Activated CD4-positive, alpha-beta memory T cell treated with anti-CD3 and anti-CD28 coated beads, Interleukin-2, amount 10 ng/mL, durations not matched to agents 7 days and 5 days (primary cell): ENCODE data around the gene AIDA. TPM values are rescaled to one million over a fixed set of nuclear protein-coding genes. Genes with fewer than 3 reads are reported as not detected.

Source experiments
- CTCF ChIA-PET: fragments of 350-600 bp; sonication (Branson Sonifier 250); formaldehyde crosslinking; loops from one replicate; lab custom pipeline; 2021; ENCODE audit warnings: antibody characterized with exemption, inconsistent platforms; lab: Charles Lee
- POLR2A ChIA-PET: fragments of 350-600 bp; sonication (Branson Sonifier 250); formaldehyde crosslinking; loops from one replicate; lab custom pipeline; 2021; ENCODE audit warnings: antibody characterized with exemption; lab: Charles Lee
- DNase-seq: peaks from one replicate; pipeline ENCODE4 v3.0.0-alpha.2; 2020
- H3K27ac Mint-ChIP-seq: one replicate; pipeline ENCODE4 v1.8.0; 2021; ENCODE audit warnings: mild to moderate bottlenecking, mixed read lengths
- H3K27me3 Mint-ChIP-seq: one replicate; pipeline ENCODE4 v1.8.0; 2021; ENCODE audit warnings: mixed read lengths
- H3K36me3 Mint-ChIP-seq: one replicate; pipeline ENCODE4 v1.8.0; 2021; ENCODE audit warnings: low read depth, mixed read lengths
- H3K4me1 Mint-ChIP-seq: one replicate; pipeline ENCODE4 v1.8.0; 2021; ENCODE audit warnings: mixed read lengths
- H3K4me3 Mint-ChIP-seq: one replicate; pipeline ENCODE4 v1.8.0; 2021; ENCODE audit warnings: mild to moderate bottlenecking, mixed read lengths
- H3K9me3 Mint-ChIP-seq: one replicate; pipeline ENCODE4 v1.8.0; 2021; ENCODE audit warnings: mixed read lengths
- total RNA-seq, 2 experiments: library from RNA; stranded (reverse); gene quantifications; one replicate each; pipeline ENCODE4 v1.2.3, GENCODE V29; 2021

AIDA gene
- total RNA-seq, 2 experiments from 2014 or later, result 70.2 to 72.5 TPM

DNA sequence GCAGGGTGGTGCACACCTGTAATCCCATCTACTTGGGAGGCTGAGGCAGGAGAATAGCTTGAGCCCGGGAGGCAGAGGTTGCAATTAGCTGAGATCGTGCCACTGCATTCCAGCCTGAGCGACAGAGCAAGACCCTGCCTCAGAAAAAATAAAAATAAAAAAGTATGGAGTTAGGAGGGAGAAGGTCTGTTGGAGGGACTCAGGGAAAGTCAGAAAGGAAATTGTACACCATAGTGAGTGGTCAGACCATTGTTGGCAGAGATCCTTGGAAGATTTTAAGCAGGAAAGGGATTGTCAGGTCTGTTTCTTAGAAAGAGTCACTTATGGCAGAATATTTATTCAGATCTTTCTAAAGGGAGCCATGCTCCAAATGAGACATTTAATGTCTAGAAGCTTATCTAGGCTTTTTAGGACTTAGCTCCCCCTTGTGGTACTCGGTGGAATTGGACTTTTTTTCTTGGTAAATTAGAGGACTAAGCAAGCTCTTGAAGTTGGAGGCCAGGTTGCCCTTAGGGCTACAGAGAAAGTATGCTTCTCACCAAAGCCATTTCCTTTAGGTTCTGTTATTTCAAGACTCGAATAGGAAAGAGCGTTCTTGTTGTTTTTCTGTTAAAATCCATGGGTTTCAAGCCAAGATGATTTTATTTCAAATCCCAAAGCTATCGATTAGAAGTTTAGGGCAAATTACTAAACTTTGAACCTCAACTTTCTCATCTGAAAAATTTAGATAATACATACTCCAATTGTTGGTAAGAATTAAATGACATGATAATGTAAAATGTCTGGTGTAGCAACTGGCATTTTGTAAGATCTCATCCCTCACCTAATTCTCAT lies 77.9 kb downstream of the AIDA start:
- Mint-ChIP-seq H3K36me3 (peaks cover 25% of the 10 kb centered on the region), H3K4me1 (peaks cover 7% of the 10 kb centered on the region), H3K27me3 (no peaks in the 10 kb centered on the region), H3K27ac (no peak overlapping the region), H3K4me3 (no peak overlapping the region), H3K9me3 (no peaks in the 10 kb centered on the region)
- ChIA-PET POLR2A (interaction anchor here (0.6 to 2.1 kb wide), 6 partner anchors 10 to 169 kb away, joined by 3 to 20 read pairs (median 4); no protein-coding TSS in a partner anchor), CTCF (interaction anchor here (0.6 to 3.6 kb wide), 23 partner anchors 9 to 201 kb away, joined by 3 to 58 read pairs (median 5); partner anchors contain the start of genes AIDA, BROX and TAF1A)
- DNase-seq, result peak; percentile 62

DNA sequence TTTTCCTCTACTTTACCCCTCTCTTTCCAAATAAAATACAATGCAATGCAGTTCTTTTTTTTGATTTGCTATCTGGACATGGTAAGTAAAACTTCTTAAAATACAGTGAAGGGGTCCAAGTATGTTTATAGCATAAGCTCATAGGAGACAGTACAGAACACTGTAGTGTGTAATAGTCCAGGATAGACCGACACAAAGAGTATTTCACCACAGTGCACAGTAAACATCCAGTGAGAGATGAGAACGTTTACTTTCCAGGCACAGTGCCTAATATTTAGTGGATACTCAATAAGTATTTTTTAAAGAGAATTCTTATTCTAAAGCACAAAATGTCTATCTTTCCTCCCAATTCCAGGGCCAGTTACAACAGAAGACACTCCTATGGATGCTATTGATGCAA lies 79.5 kb downstream of the AIDA start:
- ChIA-PET POLR2A (no interaction called here), CTCF (interaction anchor here (1.0 to 3.2 kb wide), 3 partner anchors 9 to 43 kb away, joined by 3 to 34 read pairs (median 20); partner anchors contain the start of gene TAF1A)
- DNase-seq, result no peak
- peaks cover 29% of the 10 kb centered on the region for H3K36me3 Mint-ChIP-seq
- H3K4me3 Mint-ChIP-seq, result no peak overlapping the region
- H3K27me3 Mint-ChIP-seq, result no peaks in the 10 kb centered on the region
- no peaks in the 10 kb centered on the region for H3K9me3 Mint-ChIP-seq
- peaks cover 7% of the 10 kb centered on the region for H3K4me1 Mint-ChIP-seq
- H3K27ac Mint-ChIP-seq, result no peak overlapping the region

GRCh38 chr1:222631611-222632208 lies 80.6 kb downstream of the AIDA start:
- DNase-seq, result no peak
- no peak overlapping the region for H3K4me3 Mint-ChIP-seq
- H3K27me3 Mint-ChIP-seq, result no peaks in the 10 kb centered on the region
- H3K27ac Mint-ChIP-seq, result no peak overlapping the region
- peaks cover 35% of the 10 kb centered on the region for H3K36me3 Mint-ChIP-seq
- ChIA-PET POLR2A (no interaction called here), CTCF (interaction anchor here (3.2 kb wide), 1 partner anchor 11 kb away, joined by 34 read pairs; no protein-coding TSS in a partner anchor)
- peaks cover 7% of the 10 kb centered on the region for H3K4me1 Mint-ChIP-seq
- H3K9me3 Mint-ChIP-seq, result no peaks in the 10 kb centered on the region

DNA sequence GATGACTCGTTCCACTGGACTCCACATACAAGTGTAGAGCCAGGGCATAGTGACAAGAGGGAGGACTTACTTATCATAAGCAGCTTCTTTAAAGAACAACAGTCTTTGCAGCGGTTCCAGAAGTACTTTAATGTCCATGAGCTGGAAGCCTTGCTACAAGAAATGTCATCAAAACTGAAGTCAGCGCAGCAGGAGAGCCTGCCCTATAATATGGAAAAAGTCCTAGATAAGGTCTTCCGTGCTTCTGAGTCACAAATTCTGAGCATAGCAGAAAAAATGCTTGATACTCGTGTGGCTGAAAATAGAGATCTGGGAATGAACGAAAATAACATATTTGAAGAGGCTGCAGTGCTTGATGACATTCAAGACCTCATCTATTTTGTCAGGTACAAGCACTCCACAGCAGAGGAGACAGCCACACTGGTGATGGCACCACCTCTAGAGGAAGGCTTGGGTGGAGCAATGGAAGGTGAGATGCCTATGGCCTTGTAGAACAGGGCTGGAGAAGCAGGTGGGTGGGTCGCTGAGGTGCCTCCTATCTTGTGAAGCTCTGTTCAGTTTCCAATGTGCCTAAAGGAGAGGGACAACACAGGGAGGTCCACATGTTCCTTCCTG lies 82.3 kb downstream of the AIDA start:
- H3K36me3 Mint-ChIP-seq, result peaks cover 35% of the 10 kb centered on the region
- H3K27ac Mint-ChIP-seq, result no peak overlapping the region
- CTCF ChIA-PET, result no interaction called here
- H3K4me3 Mint-ChIP-seq, result no peak overlapping the region
- DNase-seq, result no peak
- POLR2A ChIA-PET, result interaction anchor here (0.7 kb wide), 1 partner anchor 11 kb away, joined by 3 read pairs; no protein-coding TSS in a partner anchor
- peaks cover 7% of the 10 kb centered on the region for H3K4me1 Mint-ChIP-seq
- no peaks in the 10 kb centered on the region for H3K27me3 Mint-ChIP-seq
- no peaks in the 10 kb centered on the region for H3K9me3 Mint-ChIP-seq

DNA sequence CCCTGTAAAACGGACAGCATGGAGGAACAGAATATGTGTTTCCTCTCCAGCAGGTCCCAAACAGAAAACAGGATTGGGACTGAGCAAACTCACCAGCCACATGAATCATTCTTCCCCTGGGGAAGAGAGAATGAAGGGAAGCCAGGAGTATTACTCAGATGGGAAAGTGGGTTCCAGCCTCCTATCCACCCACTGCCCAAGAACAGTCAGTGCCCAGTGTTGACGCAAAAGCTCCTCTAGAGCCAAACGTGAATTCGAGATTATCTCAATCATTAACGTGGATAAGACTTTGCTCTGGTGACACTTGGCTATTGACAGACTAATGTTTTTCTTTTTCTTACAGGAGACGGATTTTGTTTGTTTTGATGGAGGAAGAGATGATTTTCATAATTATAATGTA lies 85.1 kb downstream of the AIDA start:
- POLR2A ChIA-PET, result interaction anchor here (1.0 kb wide), 1 partner anchor 13 kb away, joined by 3 read pairs; no protein-coding TSS in a partner anchor
- H3K9me3 Mint-ChIP-seq, result no peaks in the 10 kb centered on the region
- no peaks in the 10 kb centered on the region for H3K27me3 Mint-ChIP-seq
- DNase-seq, result no peak
- CTCF ChIA-PET, result no interaction called here
- peaks cover 38% of the 10 kb centered on the region for H3K36me3 Mint-ChIP-seq
- no peak overlapping the region for H3K27ac Mint-ChIP-seq
- no peak overlapping the region for H3K4me3 Mint-ChIP-seq
- H3K4me1 Mint-ChIP-seq, result no peaks in the 10 kb centered on the region

DNA sequence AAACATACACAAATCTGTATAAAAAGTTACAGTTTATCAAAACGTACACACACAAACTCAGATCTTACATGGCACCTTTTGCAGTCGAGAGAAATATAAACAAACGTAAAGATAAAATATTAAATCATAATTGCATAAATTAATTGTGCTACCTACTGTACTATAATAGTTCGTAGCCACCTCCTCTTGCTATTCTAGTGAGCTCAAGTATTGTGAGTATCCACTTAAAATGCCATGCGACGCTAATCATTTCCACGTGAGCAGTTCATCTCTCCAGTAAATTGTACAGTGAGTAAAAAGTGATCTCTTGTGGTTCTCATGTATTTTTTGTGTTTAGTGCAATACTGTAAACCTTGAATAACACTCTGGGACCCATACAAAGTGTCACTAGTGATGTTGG lies 88.1 kb downstream of the AIDA start:
- peaks cover 13% of the 10 kb centered on the region for H3K4me1 Mint-ChIP-seq
- POLR2A ChIA-PET, result no interaction called here

DNA sequence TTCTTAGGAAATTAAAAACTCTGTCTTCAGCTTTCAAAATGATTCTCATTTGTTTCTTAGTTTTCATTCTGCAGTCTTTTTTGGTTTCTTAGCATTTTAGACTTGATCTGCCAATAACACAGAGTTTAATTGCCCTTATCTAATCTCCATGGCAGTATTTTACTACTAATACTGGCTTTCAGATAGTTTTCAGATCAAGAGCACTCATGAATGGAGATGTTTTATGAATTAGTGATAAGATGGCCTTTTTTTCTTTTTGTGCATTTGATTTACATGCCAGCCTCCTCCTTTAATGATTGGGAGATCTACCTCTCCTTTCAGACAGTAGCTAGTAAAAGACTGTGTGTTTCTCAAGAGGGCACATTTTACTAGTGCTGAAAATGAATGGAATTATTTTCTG lies 88.8 kb downstream of the AIDA start:
- POLR2A ChIA-PET, result no interaction called here
- H3K36me3 Mint-ChIP-seq, result peaks cover 34% of the 10 kb centered on the region

More for the DNA sequence above, 88.1 kb downstream of the AIDA start:
- peaks cover 36% of the 10 kb centered on the region for H3K36me3 Mint-ChIP-seq
- no peak overlapping the region for H3K27ac Mint-ChIP-seq
- no peak overlapping the region for H3K4me3 Mint-ChIP-seq
- DNase-seq, result no peak
- CTCF ChIA-PET, result interaction anchor here (0.7 to 2.4 kb wide), 3 partner anchors 10 to 170 kb away, joined by 3 to 10 read pairs (median 4); no protein-coding TSS in a partner anchor
- no peaks in the 10 kb centered on the region for H3K9me3 Mint-ChIP-seq
- no peaks in the 10 kb centered on the region for H3K27me3 Mint-ChIP-seq

GRCh38 chr1:222622765-222623164 lies 89.5 kb downstream of the AIDA start:
- POLR2A ChIA-PET, result no interaction called here
- Mint-ChIP-seq H3K4me1 (peaks cover 19% of the 10 kb centered on the region), H3K27ac (no peak overlapping the region), H3K27me3 (peaks cover 2% of the 10 kb centered on the region), H3K36me3 (peaks cover 27% of the 10 kb centered on the region), H3K4me3 (no peak overlapping the region), H3K9me3 (no peaks in the 10 kb centered on the region)
- CTCF ChIA-PET, result interaction anchor here (5.0 kb wide), 1 partner anchor 11 kb away, joined by 34 read pairs; no protein-coding TSS in a partner anchor
- DNase-seq, result no peak

More for the DNA sequence above, 88.8 kb downstream of the AIDA start:
- Mint-ChIP-seq H3K4me3 (no peak overlapping the region), H3K9me3 (no peaks in the 10 kb centered on the region), H3K27ac (no peak overlapping the region), H3K4me1 (peaks cover 19% of the 10 kb centered on the region), H3K27me3 (peaks cover 2% of the 10 kb centered on the region)
- DNase-seq, result no peak
- CTCF ChIA-PET, result interaction anchor here (5.0 kb wide), 1 partner anchor 10 kb away, joined by 34 read pairs; no protein-coding TSS in a partner anchor

GRCh38 chr1:222620566-222620965 lies 91.7 kb downstream of the AIDA start:
- Mint-ChIP-seq H3K9me3 (no peaks in the 10 kb centered on the region), H3K27me3 (peaks cover 7% of the 10 kb centered on the region), H3K4me1 (peaks cover 24% of the 10 kb centered on the region), H3K36me3 (peaks cover 17% of the 10 kb centered on the region), H3K4me3 (no peak overlapping the region), H3K27ac (no peak overlapping the region)
- no peak for DNase-seq
- ChIA-PET POLR2A (interaction anchor here (2.1 to 4.0 kb wide), 3 partner anchors 14 to 31 kb away, joined by 11 to 19 read pairs (median 17); partner anchors contain the start of gene TAF1A), CTCF (interaction anchor here (5.0 kb wide), 1 partner anchor 13 kb away, joined by 34 read pairs; no protein-coding TSS in a partner anchor)

- H3K4me1 Mint-ChIP-seq, result peaks cover 24% of the 10 kb centered on the region
- H3K36me3 Mint-ChIP-seq, result peaks cover 14% of the 10 kb centered on the region
- ChIA-PET CTCF (interaction anchor here (1.2 to 5.0 kb wide), 3 partner anchors 14 to 30 kb away, joined by 3 to 34 read pairs (median 7); partner anchors contain the start of gene TAF1A), POLR2A (interaction anchor here (0.6 to 4.0 kb wide), 8 partner anchors 8 to 94 kb away, joined by 3 to 19 read pairs (median 5); partner anchors contain the start of gene TAF1A)
- H3K27me3 Mint-ChIP-seq, result peaks cover 18% of the 10 kb centered on the region
- H3K4me3 Mint-ChIP-seq, result peak overlapping the region; percentile 75
- H3K9me3 Mint-ChIP-seq, result no peaks in the 10 kb centered on the region
- DNase-seq, result peak; percentile 20
- H3K27ac Mint-ChIP-seq, result peak overlapping the region; percentile 52
Observed at GRCh38 chr1:222618880-222619596, 93.3 kb downstream of the AIDA start.
